HG03025 (cell line): ENCODE data around the gene SFMBT1.
"Not testable (repeated sequence)": the region's sequence is repeated elsewhere in the genome, so short reads cannot be mapped to it uniquely, and the experiment has no call there.

ENCODE experiments used
- ATAC-seq: cut with Tn5 transposase; IDR thresholded peaks from one replicate; pipeline ENCODE4 v1.9.1; 2021; ENCODE audit warnings: mild to moderate bottlenecking, moderate library complexity; ENCODE audit not compliant: unreplicated experiment, low FRiP score

Gene SFMBT1

DNA sequence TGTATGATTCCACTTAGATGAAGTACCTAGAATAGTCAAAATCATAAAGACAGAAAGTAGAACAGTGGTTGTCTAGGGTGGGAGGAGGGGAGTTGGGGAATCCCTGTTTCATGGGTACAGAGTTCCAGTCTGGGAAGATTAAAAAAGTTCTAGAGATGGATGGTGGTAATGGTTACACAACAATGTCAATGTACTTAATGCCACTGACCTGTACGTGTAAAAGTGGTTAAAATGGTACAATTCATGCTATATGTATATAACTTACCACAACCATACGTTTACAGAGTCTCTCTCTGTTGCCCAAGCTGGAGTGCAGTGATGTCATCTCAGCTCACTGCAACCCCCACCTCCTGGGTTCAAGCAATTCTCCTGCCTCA is 6.5 kb downstream of the SFMBT1 start:
- ATAC-seq, result no peak

DNA sequence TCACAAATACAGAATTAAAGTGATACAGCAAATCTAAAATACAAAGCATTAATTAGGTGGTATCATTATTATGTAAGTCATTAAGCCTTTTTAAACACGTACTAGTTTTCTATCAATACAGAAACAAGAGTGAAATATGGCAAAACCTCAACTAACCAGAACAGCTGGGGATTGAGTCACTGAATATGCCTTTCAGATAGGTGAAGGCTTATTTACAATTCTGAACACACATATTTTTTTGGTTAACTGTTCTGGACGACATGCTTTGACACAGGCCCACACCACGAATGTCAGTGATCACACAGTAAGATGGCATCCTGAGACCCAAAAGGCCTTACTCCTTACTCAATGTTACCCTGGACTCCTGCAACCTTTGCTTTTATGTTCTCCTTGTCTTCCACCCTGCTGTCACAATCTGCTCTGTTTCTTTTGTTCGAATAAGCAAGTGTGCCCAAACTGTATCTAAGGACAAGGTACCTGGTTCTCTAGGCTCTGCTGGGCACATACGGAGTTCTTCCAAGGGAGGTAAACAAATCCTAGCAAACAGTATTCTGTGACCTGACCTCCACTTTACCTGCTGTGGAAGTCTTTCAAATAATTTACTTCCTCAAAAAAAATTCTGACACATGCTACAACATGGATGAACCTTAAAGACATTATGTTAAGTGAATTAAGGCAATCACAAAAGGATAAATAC is 7.0 kb downstream of the SFMBT1 start:
- ATAC-seq, result no peak

DNA sequence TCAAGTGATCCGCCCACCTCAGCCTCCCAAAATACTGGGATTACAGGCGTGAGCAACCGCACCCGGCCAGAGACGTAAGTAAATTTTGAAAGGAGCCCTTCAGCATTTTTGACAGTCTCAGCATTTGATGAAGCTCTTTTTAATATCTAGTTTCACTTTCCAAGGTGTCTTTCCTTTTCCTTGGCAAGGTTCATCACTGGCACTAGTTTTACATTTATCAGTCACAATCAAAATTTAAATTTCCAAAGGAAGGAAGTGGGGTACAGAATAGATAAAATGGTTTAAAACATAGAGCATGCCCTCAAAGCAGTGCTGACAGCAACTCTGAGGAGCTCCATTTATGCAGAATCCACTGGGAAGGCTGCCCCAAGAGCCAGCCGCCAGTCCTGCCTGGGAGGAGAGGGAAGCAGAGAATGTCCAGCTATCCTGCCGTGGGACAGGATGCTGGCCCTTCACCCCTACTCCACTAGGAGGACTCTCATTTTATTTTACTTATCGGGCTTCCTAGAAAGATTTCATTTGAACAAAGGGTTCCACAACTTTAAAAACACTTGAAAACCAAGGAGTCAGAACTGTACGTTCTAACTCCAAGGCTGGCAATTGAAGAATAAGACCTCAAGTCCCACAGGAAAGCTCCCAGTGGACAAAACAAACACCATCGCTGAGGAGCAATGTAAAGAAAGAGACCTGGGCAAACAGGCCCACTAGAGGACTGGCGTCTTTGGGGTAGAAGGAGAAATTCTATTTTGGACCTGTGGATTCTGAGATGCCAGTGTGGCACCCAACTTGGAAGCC is 9.9 kb downstream of the SFMBT1 start:
- no peak for ATAC-seq

DNA sequence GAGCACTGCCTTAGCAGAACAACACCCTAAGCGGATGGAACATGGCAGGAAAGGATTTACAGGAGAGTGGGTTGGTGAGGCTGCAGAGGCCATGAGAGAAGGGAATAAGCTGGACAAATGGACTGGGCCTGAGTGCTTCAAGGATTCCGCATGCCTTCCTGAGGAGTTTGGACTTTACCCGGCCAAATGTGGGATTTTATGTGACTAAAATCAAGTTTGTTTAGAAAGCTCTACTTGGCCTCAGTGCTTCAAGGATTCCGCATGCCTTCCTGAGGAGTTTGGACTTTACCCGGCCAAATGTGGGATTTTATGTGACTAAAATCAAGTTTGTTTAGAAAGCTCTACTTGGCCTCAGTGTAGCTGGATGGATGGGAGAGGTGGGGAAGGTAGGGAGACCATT is 10.9 kb downstream of the SFMBT1 start:
- not testable (repeated sequence) for ATAC-seq

DNA sequence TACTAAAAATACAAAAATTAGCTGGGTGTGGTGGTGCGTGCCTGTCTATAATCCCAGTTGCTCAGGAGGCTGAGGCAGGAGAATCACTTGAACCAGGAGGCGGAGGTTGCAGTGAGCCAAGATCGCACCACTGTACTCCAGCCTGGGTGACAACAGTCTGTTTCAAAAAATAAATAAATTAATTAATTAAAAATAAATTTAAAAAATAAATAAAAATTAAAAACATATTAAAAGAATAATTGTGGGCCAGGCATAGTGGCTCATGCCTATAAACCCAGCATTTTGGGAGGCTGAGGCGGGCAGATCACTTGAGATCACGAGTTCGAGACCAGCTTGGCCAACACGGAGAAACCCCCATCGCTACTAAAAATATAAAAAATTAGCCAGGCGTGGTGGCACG is 11.5 kb downstream of the SFMBT1 start:
- ATAC-seq, result not testable (repeated sequence)

DNA sequence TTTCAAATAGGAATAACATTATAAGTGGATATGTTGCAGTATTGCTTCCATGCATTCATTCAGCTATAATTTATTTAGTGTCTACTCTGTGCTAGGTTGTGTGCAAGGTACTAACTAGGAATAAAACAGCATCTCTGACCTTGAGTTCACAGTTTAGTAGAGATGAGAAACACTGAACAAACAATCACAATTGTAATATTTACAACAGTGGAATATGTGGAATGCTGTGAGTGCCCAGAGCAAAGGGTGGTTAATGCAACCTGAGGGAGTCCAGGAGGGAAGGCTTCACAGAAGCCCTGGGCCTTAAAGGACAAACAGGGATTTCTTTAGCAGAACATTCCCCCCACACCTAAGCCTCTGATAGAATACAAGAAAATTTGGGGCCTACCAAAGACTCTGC is 13.3 kb downstream of the SFMBT1 start:
- no peak for ATAC-seq

DNA sequence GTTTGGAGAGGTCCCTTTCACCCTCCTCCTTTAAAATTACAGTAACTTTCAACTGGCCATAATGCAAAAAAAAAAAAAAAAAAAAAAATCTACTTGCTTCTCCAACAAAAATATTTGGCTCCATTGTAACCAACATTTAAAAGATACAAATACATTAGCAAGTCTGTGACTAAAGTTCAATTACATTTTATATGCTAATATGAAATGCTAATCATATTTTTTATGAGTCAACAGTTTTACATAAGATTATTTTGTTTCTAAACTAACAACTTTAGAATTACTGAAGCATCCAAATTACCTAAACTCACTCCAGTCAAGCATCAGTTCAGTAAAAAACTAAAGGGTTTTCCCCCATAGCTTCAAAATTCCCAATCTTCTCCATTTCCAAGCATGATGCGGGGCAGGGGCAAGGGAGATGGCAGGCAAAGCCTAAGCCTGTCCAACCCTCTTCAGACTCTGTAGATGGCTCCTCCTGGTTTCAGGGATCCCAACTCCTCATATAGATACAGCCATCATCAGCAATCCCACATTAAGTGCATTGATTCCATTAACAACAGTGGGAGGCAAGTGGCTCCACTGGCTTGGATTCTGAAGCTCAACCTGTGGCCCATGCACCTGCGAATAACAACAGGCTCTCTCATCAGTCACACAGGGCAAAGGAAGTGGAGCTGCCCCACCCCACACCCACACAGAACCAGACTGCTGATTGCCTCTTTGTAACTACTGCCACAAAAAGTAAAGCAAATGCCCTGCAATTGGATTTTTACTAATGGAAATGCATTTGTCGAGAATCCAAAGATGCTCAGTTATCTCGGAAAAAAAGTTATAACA is 15.0 kb downstream of the SFMBT1 start:
- ATAC-seq, result no peak

DNA sequence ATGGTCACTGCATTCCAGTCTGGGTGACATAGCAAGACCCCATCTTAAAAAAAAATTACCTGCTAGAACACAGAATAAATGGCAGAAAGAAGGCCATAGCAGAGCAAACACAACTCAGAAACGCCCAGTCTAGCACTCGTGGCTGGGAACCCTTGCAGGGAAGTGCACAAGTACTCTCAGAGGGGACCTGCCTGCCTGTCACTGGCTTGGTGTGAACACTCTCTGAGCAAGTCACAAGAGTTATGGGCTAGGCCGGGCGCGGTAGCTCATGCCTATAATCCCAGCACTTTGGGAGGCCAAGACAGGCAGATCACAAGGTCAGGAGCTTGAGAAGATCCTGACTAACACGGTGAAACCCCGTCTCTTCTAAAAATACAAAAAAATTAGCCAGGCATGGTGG is 17.2 kb downstream of the SFMBT1 start:
- no peak for ATAC-seq

DNA sequence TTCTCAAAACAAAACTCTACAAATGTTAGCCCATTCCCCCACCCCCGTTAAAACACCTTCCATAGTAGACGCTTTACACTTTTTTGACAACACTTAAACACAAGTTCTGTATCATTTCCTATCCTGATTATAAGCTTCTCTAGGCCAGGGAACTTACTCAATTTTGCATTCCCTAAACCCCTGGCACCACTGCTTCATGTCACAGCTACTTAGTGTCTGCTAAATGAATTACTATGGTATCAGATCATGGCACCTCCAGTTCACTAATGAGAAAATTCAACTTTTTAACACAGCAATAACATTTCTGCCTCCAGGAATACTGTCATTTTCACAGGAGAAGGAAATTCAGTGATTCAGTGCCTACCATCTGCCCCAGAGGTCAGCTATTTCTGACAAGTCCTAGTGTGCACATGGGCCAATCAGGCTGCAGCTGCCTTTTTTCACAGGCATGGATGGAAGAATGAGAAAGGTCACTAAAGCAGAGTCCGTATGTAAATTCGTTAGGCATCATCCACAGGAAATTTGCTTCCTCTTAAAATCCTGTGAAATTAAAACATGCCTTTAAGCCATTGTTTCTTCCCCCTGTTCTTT is 18.5 kb downstream of the SFMBT1 start:
- no peak for ATAC-seq

DNA sequence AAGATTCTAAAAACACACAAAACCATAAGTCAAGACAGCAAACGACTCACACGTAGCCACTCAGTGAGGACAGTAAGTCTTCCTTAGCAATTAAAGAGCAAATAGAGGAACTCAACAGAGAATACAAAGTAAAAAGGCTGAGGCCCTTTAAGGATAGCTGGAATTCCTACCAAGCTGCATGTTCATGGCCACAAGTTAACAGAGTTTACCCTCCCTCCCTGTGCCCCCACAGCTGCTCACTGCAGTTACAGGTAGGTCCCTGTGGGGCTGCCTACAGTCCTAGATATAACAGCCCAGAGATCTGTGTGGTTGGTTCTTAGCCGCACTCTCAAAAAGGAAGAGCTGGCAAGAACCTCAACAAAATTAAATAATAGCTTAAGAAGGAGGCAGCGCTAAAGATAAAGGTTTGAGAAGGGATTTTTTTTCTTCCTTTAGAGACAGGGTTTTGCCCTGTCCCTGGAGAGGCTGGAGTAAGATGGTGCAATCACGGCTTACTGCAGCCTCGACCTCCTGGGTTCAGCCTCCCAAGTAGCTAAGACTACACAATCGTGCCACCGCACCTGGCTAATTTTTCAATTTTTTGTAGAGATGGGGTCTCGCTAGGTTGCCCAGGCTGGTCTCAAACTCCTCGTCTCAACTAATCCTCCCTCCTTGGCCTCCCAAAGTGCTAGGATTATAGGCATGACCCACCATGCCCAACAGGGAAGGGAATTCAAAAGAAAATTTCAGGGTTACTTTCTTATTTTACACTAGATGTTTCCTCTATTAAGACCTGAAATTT is 19.3 kb downstream of the SFMBT1 start:
- ATAC-seq, result no peak

DNA sequence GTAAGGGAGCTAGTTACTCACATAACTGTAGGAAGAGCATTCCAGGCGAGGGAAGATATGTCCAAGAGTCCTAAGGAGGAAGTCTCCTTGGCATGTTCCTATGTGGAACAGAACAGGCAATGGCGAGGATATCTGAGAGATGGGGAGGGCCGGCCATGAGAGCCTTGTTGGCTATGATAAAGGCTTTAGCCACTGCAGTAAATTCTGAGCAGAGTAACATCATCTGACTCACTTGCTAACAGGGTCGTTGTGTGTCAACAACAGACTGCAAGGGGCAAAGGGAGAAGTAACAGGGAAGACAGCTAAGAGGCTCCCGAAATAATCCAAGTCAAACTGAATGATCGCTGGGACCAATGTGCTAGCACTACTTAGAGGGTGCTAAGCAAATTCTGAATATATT is 21.6 kb downstream of the SFMBT1 start:
- ATAC-seq, result no peak

DNA sequence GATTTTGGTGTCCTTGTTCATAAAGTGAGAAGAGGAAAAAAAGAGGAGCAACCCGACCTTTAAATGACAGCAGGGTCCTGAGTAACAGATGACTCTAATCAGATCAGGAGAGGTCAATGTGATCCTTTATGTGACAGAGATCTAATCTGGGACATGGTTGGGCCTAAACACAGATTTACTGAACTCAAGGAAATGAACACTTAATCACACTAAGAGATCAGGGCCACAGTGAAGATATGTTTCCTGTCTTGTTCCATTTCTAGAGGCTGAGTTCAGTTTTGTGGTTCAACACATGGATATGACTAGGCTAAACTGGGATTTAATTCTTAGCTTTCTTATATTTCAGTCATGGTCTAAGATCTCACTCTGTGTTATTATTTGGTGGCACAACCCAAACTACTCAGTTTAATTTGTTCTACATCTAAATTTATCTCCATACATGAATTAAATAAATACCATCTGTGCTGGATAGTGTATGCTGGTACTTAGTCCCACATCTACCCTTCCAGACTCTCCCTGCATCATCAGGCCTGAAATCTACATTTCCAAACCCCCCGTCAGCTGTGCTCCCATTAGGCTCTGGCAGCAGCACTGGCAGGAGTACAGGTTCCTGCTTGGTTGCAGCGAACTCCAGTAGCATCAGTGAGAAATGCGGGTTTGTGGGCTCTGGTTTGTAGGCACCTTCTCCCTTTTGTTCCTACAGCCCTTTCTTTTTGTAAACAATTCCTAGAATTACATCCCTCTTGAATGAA is 22.6 kb downstream of the SFMBT1 start:
- ATAC-seq, result no peak

DNA sequence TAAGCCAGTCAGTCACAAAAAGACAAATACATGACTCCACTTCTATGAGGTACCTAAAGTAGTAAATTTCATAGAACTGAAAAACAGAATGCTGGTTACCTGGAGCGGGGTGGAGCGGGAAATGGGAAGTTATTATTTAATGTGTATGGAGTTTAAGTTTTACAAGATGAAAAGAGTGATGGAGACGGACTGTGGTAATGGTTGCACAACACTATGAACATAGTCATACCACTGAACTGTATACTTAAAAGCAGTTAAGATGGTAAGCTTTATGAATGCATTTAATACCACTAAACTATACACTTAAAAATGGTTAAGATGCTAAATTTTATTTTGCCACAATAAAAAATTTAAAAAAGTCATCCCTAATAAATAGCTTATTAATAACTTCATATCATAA is 23.2 kb downstream of the SFMBT1 start:
- ATAC-seq, result no peak

DNA sequence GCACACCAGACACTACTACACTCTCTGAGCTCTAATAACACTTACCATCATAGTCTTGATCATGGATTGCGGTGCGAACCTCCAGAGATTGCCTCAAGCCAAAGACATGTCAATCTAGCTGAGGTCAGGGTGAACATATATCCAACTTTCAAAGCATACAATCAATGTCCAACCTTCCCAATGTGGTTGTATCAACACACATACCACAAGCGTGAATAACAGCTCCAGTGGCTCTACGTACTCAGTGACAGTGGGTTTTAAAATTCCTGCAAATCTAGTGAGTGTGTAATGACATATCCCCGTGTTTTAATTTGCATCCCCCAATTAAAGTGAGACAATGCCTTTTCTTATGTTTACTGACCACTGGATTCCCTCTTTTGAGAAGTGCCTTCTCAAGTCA is 29.6 kb downstream of the SFMBT1 start:
- no peak for ATAC-seq

DNA sequence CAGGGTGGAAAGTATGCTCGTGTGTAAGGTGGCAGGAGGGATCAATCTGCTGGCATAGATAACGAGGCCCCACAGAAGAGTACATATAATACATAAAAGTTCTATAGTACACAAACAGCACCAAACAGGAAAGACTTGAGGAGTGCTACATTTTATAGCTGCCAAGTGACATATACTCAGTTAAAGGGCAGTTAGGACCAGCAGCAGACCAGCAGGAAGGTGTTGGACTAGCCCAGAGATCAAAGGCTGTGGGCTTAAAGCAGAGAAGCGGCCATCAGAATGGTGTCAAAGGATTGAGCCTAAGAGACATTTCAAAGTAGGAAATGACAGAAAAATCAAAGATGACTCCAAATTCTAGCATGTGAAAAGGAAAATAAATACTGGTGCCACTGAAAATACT is 34.5 kb downstream of the SFMBT1 start:
- no peak for ATAC-seq

DNA sequence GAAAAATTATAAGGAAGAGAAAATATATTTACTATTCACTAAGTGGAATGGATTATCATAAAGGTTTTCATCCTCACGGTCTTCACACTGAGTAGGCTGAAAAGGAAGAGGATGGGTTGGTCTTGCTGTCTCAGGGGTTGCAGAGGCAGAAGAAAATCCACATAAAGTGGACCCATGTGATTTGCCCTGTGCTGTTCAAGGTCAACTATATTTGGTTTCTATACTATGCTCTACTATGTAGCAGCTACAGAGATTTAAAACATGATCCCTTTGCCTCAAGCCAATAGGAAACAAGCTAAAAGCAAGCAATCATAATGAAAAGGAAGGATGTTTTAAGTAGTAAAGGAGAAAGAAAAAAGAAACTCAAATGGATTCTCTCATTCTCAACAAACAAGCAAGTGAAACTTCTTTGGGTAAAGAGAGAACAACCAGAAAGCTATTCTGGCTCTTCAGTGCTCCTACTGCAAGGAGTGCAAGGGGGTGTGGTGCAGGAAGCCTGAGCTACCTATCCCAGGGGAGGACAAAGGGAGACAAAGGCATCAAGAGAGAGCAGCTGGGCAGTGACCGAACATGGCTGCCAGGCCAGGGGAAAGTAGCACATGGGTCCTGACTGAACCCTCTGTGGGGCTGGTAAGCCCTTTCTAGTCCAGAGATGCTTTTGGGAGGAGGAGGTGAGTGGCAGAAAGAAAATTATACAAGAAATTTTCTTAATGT is 35.9 kb downstream of the SFMBT1 start:
- no peak for ATAC-seq

DNA sequence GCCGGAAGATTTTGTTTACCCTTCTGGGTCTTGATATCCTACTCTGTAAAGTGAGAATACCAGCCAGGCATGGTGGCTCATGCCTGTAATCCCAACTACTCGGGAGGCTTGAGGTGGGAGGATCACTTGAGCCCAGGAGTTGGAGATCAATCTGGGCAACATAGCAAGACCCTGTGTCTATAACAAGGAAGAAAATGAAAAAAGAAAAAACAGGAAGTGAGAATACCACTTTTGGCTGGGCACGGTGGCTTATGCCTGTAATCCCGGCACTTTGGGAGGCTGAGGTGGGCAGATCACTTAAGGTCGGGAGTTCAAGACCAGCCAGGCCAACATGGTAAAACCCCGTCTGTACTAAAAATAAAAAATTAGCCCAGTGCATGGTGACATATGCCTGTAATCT is 36.9 kb downstream of the SFMBT1 start:
- no peak for ATAC-seq

DNA sequence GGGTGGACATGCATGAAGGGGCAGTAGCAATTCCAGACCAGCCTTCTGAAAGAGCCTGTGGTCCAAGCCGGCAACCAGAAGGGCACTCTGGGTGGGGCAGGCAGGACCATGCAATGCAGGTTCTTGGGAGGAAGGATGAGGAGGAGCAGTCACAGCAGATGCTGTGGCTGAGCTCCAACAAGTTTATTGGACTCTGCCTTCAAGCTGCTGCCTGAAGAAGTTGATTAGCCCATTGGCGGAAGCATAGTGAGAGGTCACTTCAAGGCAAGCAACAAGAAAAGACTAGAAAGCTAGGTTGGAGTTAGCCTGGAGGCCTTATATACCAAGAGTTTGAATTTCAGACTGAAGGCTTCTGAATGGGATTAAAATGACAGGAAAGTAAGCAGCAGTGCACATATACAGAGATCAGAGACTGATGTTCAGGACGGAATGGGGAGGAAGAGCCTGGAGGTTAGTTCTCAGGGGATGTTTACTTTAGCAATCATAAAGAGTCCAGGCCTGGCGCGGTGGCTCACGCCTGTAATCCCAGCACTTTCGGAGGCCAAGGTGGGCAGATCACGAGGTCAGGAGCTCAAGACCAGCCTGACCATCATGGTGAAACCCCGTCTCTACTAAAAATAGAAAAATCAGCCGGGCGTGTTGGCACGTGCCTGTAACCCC is 39.9 kb downstream of the SFMBT1 start:
- ATAC-seq, result no peak
